ENCODE data around the gene SRRD.

The SRRD gene

GRCh38 chr22:26453812-26454500 lies 29.7 kb upstream of the SRRD start:
- DNase-seq = no peak

GRCh38 chr22:26457661-26458272 lies 25.9 kb upstream of the SRRD start:
- DNase-seq = no peak

- no peak for DNase-seq
Observed at GRCh38 chr22:26460202-26460601, 23.5 kb upstream of the SRRD start.

- DNase-seq = peak; percentile 54
Observed at GRCh38 chr22:26461188-26461810, 22.4 kb upstream of the SRRD start.

GRCh38 chr22:26462051-26462450 lies 21.6 kb upstream of the SRRD start:
- no peak for DNase-seq

GRCh38 chr22:26462641-26463040 lies 21.0 kb upstream of the SRRD start:
- DNase-seq = no peak

- DNase-seq = no peak
Observed at GRCh38 chr22:26463101-26463661, 20.5 kb upstream of the SRRD start.

GRCh38 chr22:26463688-26464087 lies 20.0 kb upstream of the SRRD start:
- DNase-seq = no peak

- DNase-seq = no peak
Observed at GRCh38 chr22:26464312-26464711, 19.4 kb upstream of the SRRD start.

GRCh38 chr22:26466196-26466595 lies 17.5 kb upstream of the SRRD start:
- DNase-seq = no peak

- DNase-seq = no peak
Observed at GRCh38 chr22:26470807-26471206, 12.9 kb upstream of the SRRD start.

- no peak for DNase-seq
Observed at GRCh38 chr22:26471522-26471921, 12.2 kb upstream of the SRRD start.

- no peak for DNase-seq
Observed at GRCh38 chr22:26474682-26475081, 9.0 kb upstream of the SRRD start.

- no peak for DNase-seq
Observed at GRCh38 chr22:26476705-26477340, 6.9 kb upstream of the SRRD start.

- no peak for DNase-seq
Observed at GRCh38 chr22:26477341-26477731, 6.3 kb upstream of the SRRD start.

- no peak for DNase-seq
Observed at GRCh38 chr22:26479043-26479791, 4.5 kb upstream of the SRRD start.

- DNase-seq = no peak
Observed at GRCh38 chr22:26479792-26480610, 3.7 kb upstream of the SRRD start.

GRCh38 chr22:26480611-26480932 lies 3.1 kb upstream of the SRRD start:
- DNase-seq = no peak

GRCh38 chr22:26481112-26481693 lies 2.5 kb upstream of the SRRD start:
- no peak for DNase-seq

GRCh38 chr22:26481694-26482093 lies 2.0 kb upstream of the SRRD start:
- peak; percentile 22 for DNase-seq

GRCh38 chr22:26482161-26482560 lies 1.5 kb upstream of the SRRD start:
- no peak for DNase-seq

GRCh38 chr22:26483043-26483438 lies 636 bp upstream of the SRRD start:
- no peak for DNase-seq

Data from stimulated activated CD4-positive, alpha-beta T cell treated with anti-CD3 and anti-CD28 coated beads, Interleukin-15, amount 100 ng/mL, for 24 hours (primary cell).